GM19035 (cell line): Measurements from ENCODE around the gene ARNT2.

Experiments
- ATAC-seq: cut with Tn5 transposase; IDR thresholded peaks from one replicate; pipeline ENCODE4 v1.9.1; 2021; ENCODE audit not compliant: unreplicated experiment

ARNT2 gene

DNA sequence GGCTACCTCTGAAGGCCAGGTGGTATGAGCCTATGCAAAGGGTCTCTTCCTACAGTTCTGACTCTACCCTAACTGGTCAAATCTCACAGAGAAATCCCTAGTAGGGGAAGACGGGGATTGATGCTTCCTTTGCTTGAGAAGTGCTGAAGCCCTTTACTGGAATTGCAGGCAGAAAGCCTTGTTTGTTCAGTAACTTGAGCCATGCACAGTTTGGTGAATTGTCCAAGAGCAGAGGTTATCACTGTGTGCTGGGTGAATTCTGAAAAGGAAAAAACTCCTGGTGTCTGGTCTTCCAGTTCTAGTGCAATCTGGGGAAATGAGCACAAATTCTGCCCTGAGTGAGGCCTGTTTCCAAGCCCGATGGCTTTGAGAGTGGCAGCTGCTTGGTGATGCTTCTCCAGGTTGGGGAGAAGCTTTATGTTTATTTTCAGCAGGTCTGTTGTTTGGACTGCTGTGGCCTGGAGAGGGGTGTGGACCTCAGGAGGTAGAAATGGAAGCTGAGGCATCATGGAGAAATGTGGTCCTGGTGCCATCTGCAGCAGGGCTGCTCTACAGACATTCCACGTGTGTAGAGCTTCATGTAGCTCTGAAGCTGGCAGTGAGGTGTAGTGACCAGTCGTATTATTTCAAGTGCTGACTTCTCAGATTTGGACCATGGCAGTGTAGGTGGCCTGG, 60.9 kb downstream of the ARNT2 start:
- ATAC-seq: no peak

GRCh38 chr15:80465626-80466005, 61.4 kb downstream of the ARNT2 start:
- no peak for ATAC-seq

DNA sequence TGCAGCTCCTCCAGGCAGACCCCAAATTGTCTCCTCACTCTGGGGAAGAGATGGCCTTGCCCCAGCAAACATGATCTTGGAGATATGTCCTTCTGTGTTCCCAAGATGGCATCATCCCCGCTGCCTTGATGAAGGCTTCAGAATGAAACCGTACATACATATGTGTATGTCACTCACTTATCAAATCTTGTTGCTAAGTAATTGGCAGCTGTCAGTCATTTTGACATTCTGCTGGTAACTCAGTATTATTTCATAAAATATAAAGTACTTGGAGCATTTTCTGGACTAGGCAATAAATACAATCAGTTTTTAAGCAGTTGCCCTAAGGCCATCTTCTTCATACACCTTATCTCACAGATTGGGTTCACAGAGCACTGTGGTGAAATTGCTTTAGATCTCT, 62.4 kb downstream of the ARNT2 start:
- ATAC-seq: no peak

DNA sequence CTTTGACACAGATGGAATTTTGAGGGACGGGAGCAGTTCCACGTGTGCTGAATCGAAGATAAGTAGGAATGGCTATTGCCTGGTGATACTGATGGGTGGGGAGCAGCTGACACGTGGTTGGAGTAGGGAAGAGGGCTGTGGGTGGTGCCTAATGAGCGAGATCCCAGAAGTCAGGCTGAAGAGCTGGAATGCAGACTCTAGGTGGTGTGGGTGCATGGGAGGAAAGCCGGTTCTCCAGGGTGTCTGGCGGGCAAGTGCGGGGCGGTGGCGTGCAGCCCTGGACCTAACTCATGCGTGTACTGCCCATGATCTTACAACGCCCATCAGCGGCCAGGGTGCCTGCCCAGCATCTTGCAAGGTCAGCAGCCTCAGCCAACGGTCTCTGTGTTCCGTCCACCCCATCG, 63.1 kb downstream of the ARNT2 start:
- no peak for ATAC-seq

DNA sequence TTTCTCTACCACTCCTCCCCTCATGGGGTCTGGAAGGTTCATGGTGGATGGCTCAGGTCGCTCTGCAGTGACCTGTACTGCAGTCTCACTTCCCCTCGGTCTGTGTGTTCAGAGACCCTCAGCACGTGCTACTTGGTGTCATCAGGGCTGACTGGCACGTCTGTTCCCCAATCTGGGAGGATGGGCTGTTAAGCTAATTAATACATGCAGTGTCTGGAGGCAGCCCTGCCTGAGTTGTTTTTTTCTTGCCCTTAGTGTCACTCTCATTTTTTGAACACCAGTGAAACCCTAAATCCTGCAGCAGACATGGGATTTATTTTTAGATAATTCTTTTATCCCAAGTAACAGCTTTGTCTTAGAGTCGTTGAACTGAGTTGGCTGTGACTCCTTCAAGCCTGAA, 64.6 kb downstream of the ARNT2 start:
- ATAC-seq: no peak

DNA sequence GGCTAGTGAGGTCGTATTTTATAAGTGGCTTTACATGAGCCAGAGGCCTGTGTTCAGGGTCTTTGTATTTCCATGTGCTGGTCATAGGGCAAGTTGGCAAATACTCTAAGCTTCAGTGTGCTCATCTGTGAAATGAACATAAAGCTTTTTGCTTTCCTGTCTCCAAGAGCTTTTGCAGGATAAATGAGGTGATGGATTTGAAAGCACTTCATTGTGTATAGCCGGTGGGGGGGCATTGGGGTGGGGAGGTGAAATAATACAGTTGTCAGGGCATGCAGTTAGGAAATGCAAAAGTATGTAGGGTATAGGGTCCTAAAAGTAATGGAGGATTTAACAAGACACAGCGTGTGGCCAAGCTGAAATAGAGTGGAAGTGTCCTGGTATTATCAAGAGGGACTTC, 67.7 kb downstream of the ARNT2 start:
- ATAC-seq: no peak

- no peak for ATAC-seq
Observed at GRCh38 chr15:80473286-80474223, 69.4 kb downstream of the ARNT2 start.

DNA sequence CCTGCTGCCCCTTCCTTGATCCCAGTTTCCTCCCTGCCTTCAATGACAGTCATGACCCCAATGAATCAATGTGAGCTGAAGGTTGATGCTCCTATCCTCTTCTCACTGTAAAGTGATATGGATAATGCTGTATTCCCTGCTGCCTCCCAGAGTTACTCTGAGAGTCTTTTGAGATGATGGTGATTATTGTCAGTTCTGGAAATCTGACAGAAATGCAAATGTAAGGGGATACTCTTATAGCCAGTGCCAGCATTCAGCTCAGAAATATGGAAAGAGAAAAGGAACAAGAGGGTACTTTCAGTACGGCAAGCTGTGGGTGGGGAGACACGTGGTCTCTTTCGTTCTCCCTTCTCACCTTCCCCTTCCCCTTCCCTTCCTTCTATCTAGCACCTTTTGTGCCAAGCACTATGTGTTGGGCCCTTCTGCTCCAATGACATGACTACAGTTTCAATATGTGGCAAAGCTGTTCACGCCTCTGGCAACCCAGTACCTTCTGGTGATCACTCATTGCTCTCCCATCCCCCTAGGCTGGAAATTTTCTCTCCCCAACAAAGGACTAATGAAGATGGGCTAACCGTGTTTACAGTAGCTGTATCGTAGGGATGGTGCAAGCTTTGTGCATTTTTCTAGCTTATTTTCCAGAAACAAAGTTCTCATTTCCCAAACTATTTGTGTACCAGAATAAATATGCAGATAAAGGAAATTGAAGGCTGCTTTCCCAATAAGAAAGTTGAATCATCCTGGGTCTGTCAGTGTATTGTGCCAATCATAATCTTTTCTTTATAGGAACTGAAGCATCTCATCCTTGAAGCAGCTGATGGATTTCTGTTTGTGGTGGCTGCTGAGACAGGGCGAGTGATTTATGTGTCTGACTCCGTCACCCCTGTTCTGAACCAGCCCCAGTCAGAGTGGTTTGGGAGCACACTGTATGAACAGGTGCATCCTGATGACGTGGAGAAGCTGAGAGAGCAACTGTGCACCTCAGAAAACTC, 70.3 kb downstream of the ARNT2 start:
- no peak for ATAC-seq

DNA sequence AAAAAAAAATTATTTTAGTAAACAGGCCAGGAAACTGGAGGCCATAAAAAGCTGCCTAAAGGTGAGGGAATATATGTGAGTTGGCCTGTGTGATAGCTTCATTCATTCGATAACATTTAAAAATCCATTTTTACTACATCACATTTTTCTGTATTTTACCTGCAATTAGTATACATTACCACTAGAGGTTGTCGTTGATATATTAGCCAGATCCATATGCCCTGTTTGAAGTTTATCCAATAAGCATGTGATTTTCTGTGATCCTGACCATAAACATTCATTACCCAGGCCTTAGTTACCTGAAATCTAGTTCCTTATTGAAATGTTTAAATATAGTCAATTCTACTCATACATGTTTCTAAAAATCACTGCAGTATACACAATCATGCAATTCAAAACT, 71.4 kb downstream of the ARNT2 start:
- no peak for ATAC-seq

- no peak for ATAC-seq
Observed at GRCh38 chr15:80476036-80476435, 71.9 kb downstream of the ARNT2 start.

GRCh38 chr15:80478075-80478474, 73.9 kb downstream of the ARNT2 start:
- no peak for ATAC-seq

DNA sequence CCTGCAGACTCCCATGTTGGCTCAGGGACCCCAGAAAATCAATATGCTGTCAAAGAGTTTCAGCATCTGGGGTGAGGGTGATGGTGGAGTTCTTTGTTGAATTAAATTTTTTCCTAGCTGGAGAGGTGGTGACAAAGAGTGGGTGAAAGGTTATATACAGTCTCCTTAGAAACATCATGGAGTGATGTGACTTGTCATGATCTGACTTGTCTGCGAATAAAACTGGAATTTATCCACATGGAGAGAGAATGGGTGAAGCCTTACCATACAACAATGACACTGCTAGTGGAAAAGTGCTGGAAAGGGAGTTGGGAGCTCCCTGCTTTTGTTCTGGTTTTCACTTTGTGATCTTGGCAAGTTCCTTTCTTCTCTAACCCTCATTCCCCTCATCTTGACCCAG, 75.0 kb downstream of the ARNT2 start:
- ATAC-seq: no peak

DNA sequence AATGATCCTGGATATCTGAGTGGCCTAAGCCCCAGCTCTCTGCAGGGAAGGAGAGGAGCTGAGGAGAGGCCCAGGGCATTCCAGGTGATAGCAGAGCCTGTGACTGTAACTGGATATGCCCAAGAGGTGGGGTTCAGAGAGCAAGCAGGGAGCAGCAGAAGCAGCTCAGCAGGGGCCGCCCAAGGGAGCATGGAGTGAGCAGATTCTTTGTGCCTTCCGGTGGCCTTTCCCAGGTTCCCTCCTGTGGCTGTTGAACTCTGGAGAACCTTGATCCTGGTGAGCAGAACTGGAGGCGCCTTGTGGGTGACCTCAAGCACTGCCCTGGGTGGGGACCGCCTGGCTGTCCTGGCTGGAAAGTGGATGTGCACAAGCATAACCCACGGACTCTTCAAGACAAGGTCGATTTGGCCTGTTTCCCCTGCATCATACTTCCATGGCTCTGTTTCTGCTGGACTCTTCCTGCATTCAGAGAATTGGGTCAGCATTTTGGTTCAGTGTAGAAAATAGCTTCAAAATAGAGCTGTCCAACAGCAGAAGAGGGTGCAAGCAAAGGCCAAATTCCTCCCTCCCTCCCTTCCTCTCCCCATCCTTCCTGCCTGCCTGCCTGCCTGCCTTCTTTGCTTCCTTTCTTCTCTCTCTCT, 76.1 kb downstream of the ARNT2 start:
- ATAC-seq: no peak

- no peak for ATAC-seq
Observed at GRCh38 chr15:80480909-80481308, 76.7 kb downstream of the ARNT2 start.

- no peak for ATAC-seq
Observed at GRCh38 chr15:80482696-80483095, 78.5 kb downstream of the ARNT2 start.

DNA sequence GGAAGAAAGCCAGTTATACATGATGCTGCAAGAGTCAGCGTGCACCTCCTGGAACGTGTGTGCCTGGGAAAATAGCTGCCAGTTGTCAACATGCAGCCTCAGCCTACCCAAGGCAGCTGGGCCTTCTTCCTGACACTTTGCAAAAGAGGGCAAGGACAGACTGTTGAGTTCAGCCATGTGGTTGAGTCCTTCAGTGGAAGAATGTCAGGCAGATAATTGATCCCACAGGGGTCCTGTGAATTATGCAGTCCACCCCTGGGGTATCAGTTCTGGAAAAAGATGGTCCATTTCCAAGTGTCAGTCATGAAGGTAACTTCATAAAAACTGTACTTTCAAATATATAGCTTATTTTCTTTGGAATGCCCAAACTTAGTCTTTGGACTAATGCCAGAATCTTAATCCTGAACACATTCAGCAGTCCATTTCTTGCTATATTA, 79.6 kb downstream of the ARNT2 start:
- ATAC-seq: no peak

GRCh38 chr15:80484333-80484864, 80.2 kb downstream of the ARNT2 start:
- no peak for ATAC-seq

GRCh38 chr15:80485370-80486164, 81.4 kb downstream of the ARNT2 start:
- no peak for ATAC-seq

DNA sequence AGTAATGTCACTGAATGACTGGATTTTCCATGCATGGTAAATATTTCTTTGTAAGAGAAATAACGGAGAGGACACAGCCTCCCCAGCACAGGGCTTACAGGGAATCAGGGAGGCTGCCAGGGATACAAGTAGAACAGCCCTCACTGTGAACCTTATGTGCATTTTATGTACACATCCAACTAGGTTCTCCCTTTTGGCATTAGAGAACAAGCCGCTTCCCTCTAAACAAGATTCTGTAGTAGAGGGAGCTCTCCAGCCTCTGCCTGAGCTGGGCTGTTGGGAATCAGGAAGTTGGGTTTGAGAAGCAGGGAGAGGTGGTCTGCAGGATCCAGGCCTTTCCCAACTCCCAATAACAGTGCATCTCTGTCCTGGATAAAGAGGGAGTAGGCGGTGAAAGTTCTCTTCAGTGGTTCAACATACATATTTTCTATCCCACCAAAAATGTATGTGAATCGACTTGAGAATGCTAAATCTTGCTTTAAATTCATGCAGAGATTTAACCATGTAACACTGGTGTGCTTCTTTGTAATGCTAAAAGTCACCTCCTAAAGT, 83.7 kb downstream of the ARNT2 start:
- ATAC-seq: no peak
